Fibroblast of lung (primary cell): ENCODE data around the gene ECPAS. TPM values are rescaled to one million over a fixed set of nuclear protein-coding genes. Genes with fewer than 3 reads are reported as not detected.
"Not testable (repeated sequence)": the region's sequence is repeated elsewhere in the genome, so short reads cannot be mapped to it uniquely, and the experiment has no call there.

ENCODE experiments used
- DNase-seq, 2 donors: peaks; one replicate each; pipeline versions ENCODE4 v3.0.0 to v3.0.0-alpha.2; 2010; ENCODE audit warnings: low read depth in 2 of 2
- H2AFZ ChIP-seq: 2 replicates; pipeline ENCODE4 v1.5.1; 2012; ENCODE audit warnings: low read length, control low read depth, inconsistent platforms
- H3K27ac ChIP-seq: 2 replicates; pipeline ENCODE4 v1.5.1; 2011; ENCODE audit warnings: low read length, control low read depth; ENCODE audit not compliant: insufficient read depth
- H3K27me3 ChIP-seq: 2 replicates; pipeline ENCODE4 v1.5.1; 2011; ENCODE audit warnings: mild to moderate bottlenecking, low read length; ENCODE audit not compliant: control insufficient read depth, insufficient read depth
- H3K36me3 ChIP-seq: 2 replicates; pipeline ENCODE4 v1.5.1; 2011; ENCODE audit warnings: low read length; ENCODE audit not compliant: control insufficient read depth, insufficient read depth
- H3K4me1 ChIP-seq: 2 replicates; pipeline ENCODE4 v1.5.1; 2011; ENCODE audit warnings: low read length; ENCODE audit not compliant: control insufficient read depth, insufficient read depth; ENCODE audit errors: extremely low read depth
- H3K4me2 ChIP-seq: 2 replicates; pipeline ENCODE4 v1.5.1; 2011; ENCODE audit warnings: low read length, control low read depth; ENCODE audit not compliant: insufficient read depth; ENCODE audit errors: extremely low read depth
- H3K4me3 ChIP-seq, 4 experiments: fragments of 200-600 bp in 1 of 4; sonication (generic) in 1 of 4; replicated peaks in 1 of 4; 2 replicates each; pipeline ENCODE4 v1.5.1; 2011 to 2016; ENCODE audit warnings: low read length in 4 of 4, low read depth in 3 of 4, mild to moderate bottlenecking in 3 of 4, control low read depth in 2 of 4, inconsistent platforms in 1 of 4, mixed read lengths in 1 of 4; ENCODE audit not compliant: insufficient read depth in 1 of 4; ENCODE audit errors: control extremely low read depth in 1 of 4
- H3K79me2 ChIP-seq: 2 replicates; pipeline ENCODE4 v1.5.1; 2012; ENCODE audit warnings: mild to moderate bottlenecking, low read length, inconsistent platforms; ENCODE audit not compliant: control insufficient read depth, insufficient read depth
- H3K9ac ChIP-seq: 2 replicates; pipeline ENCODE4 v1.5.1; 2011; ENCODE audit warnings: mild to moderate bottlenecking, low read length, control low read depth; ENCODE audit not compliant: insufficient read depth
- H3K9me3 ChIP-seq: 2 replicates; pipeline ENCODE4 v1.5.1; 2012; ENCODE audit warnings: low read depth, low read length; ENCODE audit not compliant: control insufficient read depth, insufficient read depth
- H4K20me1 ChIP-seq: 2 replicates; pipeline ENCODE4 v1.5.1; 2011; ENCODE audit warnings: low read length; ENCODE audit not compliant: control insufficient read depth, insufficient read depth; ENCODE audit errors: extremely low read depth
- CTCF ChIP-seq, 2 donors: IDR thresholded peaks in 1 of 2; conservative IDR thresholded peaks in 1 of 2; 1 replicate in 1 of 2; 2 replicates in 1 of 2; pipeline ENCODE4 v1.5.1; 2011 to 2012; ENCODE audit warnings: low read length in 2 of 2, control low read depth in 1 of 2, inconsistent platforms in 1 of 2, low read depth in 1 of 2, mild to moderate bottlenecking in 1 of 2
- EZH2 ChIP-seq: IDR thresholded peaks from 2 replicates; pipeline ENCODE4 v1.5.1; 2012; ENCODE audit warnings: low read length, control low read depth, mild to moderate bottlenecking; ENCODE audit errors: missing control alignments
- polyA plus RNA-seq, 2 donors: library from polyadenylated mRNA; depleted of rRNA in 1 of 2; stranded (reverse) in 1 of 2; unstranded in 1 of 2; fragments of >200 nt; gene quantifications; 2 replicates each; pipeline ENCODE4 v1.2.1, GENCODE V29; 2011 to 2012; ENCODE audit warnings: missing spikeins in 1 of 2
- total RNA-seq: library from RNA; depleted of rRNA; stranded (reverse); fragments of >200 nt; gene quantifications from 2 replicates; pipeline ENCODE4 v1.2.1, GENCODE V29; 2014

Gene ECPAS
- total and polyA plus RNA-seq, 2 donors (not counting 1 experiment from before 2014, with no cell fraction given) = 42.9 to 140 TPM

- Histone ChIP-seq H3K9me3 (no peaks in the 10 kb centered on the region), H3K27me3 (no peaks in the 10 kb centered on the region), H4K20me1 (no peaks in the 10 kb centered on the region), H3K4me1 (peaks cover 5% of the 10 kb centered on the region), H3K4me2 (peak overlapping the region; percentile 99), H3K4me3 (peak overlapping the region; percentile 72 to 83 (median 82)), H3K27ac (no peak overlapping the region), H3K9ac (no peak overlapping the region), H3K79me2 (no peaks in the 10 kb centered on the region), H2AFZ (peak overlapping the region; percentile 95), H3K36me3 (no peaks in the 10 kb centered on the region)
- TF ChIP-seq CTCF (conservative IDR thresholded peaks at IDR 0.05 in 1 of 2, IDR thresholded peaks at IDR 0.05 in 1 of 2; ENCODE audit: low read depth in 1 of 2, low read length in 2 of 2) = no peak
- TF ChIP-seq EZH2 = no peak
- no peak for DNase-seq
Observed at GRCh38 chr9:111524731-111525055, 40.5 kb upstream of the ECPAS start.

GRCh38 chr9:111516061-111516465 lies 31.9 kb upstream of the ECPAS start:
- DNase-seq = peak in 1 of 2 donors; percentile 2
- H3K4me2 ChIP-seq = no peak overlapping the region
- H2AFZ ChIP-seq = no peak overlapping the region

GRCh38 chr9:111514967-111515366 lies 30.8 kb upstream of the ECPAS start:
- TF ChIP-seq EZH2 = no peak
- no peak for TF ChIP-seq CTCF (conservative IDR thresholded peaks at IDR 0.05 in 1 of 2, IDR thresholded peaks at IDR 0.05 in 1 of 2; ENCODE audit: low read depth in 1 of 2, low read length in 2 of 2)
- no peak overlapping the region for H3K9ac ChIP-seq

More at GRCh38 chr9:111516061-111516465, 31.9 kb upstream of the ECPAS start:
- Histone ChIP-seq H4K20me1 (no peaks in the 10 kb centered on the region), H3K9ac (no peak overlapping the region), H3K27me3 (no peaks in the 10 kb centered on the region), H3K4me1 (no peaks in the 10 kb centered on the region), H3K9me3 (no peaks in the 10 kb centered on the region), H3K27ac (no peak overlapping the region), H3K36me3 (no peaks in the 10 kb centered on the region), H3K4me3 (no peak overlapping the region), H3K79me2 (no peaks in the 10 kb centered on the region)
- TF ChIP-seq EZH2 = no peak
- TF ChIP-seq CTCF (conservative IDR thresholded peaks at IDR 0.05 in 1 of 2, IDR thresholded peaks at IDR 0.05 in 1 of 2; ENCODE audit: low read depth in 1 of 2, low read length in 2 of 2) = no peak

GRCh38 chr9:111511581-111511980 lies 27.4 kb upstream of the ECPAS start:
- H3K4me3 ChIP-seq, H3K4me1 ChIP-seq, H4K20me1 ChIP-seq, H3K4me2 ChIP-seq, H3K9me3 ChIP-seq, H3K27me3 ChIP-seq, H3K9ac ChIP-seq, H3K36me3 ChIP-seq, H3K79me2 ChIP-seq, H2AFZ ChIP-seq, H3K27ac ChIP-seq, DNase-seq: not testable (repeated sequence)

More at GRCh38 chr9:111514967-111515366, 30.8 kb upstream of the ECPAS start:
- Histone ChIP-seq H3K4me2 (no peak overlapping the region), H4K20me1 (no peaks in the 10 kb centered on the region), H3K4me1 (no peaks in the 10 kb centered on the region), H3K27me3 (no peaks in the 10 kb centered on the region), H3K9me3 (no peaks in the 10 kb centered on the region), H3K79me2 (no peaks in the 10 kb centered on the region), H2AFZ (no peak overlapping the region), H3K4me3 (no peak overlapping the region), H3K36me3 (no peaks in the 10 kb centered on the region), H3K27ac (no peak overlapping the region)
- DNase-seq = no peak
